Testis (tissue), 2 donors: ENCODE results near the gene RDX.

ENCODE experiments used
- POLR2A ChIP-seq: fragments of 450-650 bp; IDR thresholded peaks from one replicate; pipeline ENCODE4 v1.6.1; 2017; ENCODE audit warnings: antibody characterized with exemption, mild to moderate bottlenecking, moderate library complexity
- TF ChIP-seq, protein P1 (sequence below), 3 experiments: fragments of 450-650 bp in 2 of 3; fragments of 200-600 bp in 1 of 3; sonication (generic) in 1 of 3; IDR thresholded peaks; one replicate each; pipeline ENCODE4 v1.5.1; 2016 to 2019; ENCODE audit warnings: antibody characterized with exemption in 3 of 3, mild to moderate bottlenecking in 2 of 3, moderate library complexity in 1 of 3

DNA sequence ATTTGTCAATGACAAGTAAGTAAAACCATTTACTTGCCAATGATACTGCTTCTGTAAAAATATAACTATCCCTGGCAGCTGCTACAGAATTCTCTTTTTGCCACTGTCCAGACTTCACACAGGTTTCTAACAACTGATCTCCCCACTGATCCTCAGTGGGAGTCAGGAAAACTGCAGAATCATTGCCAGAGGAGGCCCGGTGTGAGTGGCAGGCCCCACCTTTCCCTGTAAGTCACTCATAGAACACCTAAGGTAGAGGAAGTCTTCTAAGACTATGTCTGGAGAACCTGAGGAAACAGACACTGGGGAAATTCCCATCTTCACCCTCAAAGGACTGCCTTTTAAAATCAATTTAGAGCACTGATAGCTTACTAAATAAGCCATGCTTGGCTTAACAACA is 136.9 kb downstream of the RDX start:
- TF ChIP-seq, protein P1, sequence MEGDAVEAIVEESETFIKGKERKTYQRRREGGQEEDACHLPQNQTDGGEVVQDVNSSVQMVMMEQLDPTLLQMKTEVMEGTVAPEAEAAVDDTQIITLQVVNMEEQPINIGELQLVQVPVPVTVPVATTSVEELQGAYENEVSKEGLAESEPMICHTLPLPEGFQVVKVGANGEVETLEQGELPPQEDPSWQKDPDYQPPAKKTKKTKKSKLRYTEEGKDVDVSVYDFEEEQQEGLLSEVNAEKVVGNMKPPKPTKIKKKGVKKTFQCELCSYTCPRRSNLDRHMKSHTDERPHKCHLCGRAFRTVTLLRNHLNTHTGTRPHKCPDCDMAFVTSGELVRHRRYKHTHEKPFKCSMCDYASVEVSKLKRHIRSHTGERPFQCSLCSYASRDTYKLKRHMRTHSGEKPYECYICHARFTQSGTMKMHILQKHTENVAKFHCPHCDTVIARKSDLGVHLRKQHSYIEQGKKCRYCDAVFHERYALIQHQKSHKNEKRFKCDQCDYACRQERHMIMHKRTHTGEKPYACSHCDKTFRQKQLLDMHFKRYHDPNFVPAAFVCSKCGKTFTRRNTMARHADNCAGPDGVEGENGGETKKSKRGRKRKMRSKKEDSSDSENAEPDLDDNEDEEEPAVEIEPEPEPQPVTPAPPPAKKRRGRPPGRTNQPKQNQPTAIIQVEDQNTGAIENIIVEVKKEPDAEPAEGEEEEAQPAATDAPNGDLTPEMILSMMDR (IDR thresholded peaks at IDR 0.05) = no peak
- TF ChIP-seq POLR2A = no peak
